HEK293 (cell line): ENCODE results near the gene FNTB.

Source experiments
- ZNF776 ChIP-seq: fragments of 450-650 bp; formaldehyde crosslinking; IDR thresholded peaks from 2 replicates; pipeline ENCODE4 v1.5.0; 2017; ENCODE audit warnings: missing biosample characterization, missing genetic modification characterization, borderline replicate concordance
- TF ChIP-seq, protein P1 (sequence below): fragments of 450-650 bp; formaldehyde crosslinking; IDR thresholded peaks from 2 replicates; pipeline ENCODE4 v1.5.1; 2016; ENCODE audit warnings: missing biosample characterization, missing genetic modification characterization

- no peak for TF ChIP-seq ZNF776 (tag by site-specific recombination)
- TF ChIP-seq, protein P1, sequence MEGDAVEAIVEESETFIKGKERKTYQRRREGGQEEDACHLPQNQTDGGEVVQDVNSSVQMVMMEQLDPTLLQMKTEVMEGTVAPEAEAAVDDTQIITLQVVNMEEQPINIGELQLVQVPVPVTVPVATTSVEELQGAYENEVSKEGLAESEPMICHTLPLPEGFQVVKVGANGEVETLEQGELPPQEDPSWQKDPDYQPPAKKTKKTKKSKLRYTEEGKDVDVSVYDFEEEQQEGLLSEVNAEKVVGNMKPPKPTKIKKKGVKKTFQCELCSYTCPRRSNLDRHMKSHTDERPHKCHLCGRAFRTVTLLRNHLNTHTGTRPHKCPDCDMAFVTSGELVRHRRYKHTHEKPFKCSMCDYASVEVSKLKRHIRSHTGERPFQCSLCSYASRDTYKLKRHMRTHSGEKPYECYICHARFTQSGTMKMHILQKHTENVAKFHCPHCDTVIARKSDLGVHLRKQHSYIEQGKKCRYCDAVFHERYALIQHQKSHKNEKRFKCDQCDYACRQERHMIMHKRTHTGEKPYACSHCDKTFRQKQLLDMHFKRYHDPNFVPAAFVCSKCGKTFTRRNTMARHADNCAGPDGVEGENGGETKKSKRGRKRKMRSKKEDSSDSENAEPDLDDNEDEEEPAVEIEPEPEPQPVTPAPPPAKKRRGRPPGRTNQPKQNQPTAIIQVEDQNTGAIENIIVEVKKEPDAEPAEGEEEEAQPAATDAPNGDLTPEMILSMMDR (tag by site-specific recombination) = peak; percentile 89
Observed at GRCh38 chr14:64986648-64987437, at the start of gene FNTB.
